DMS79 (cell line): ENCODE measurements around the gene GRXCR1.

Experiments
- DNase-seq: peaks from one replicate; lab custom pipeline; 2025; lab: John Stamatoyannopoulos, UW

GRXCR1 gene

GRCh38 chr4:42892413-42892812 is at the start of gene GRXCR1:
Gene GRXCR1 (plus strand): TSS chr4:42892713. CDS start chr4:42893267, 554 bp downstream.
- no peak for DNase-seq

DNA sequence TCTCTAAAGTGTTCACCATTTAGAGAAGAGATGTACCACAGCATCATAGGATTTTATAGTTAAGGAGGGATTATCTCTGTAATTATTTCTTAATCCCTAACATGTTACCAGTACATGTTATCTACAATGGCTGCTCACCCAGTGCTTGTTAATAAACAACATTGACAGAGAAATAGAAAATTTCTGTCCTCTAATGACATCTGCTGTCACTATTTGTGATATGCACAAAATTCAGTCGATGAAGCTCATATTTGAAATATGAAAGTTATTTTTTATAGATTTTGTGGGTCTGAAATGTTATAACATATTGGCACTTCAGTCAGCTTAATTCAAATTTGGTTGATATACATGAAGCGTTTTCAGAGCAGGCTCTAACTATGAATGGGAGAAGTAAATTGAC is 48.8 kb upstream of the GRXCR1 start:
- DNase-seq: no peak

GRCh38 chr4:42844422-42845070 is 48.0 kb upstream of the GRXCR1 start:
- no peak for DNase-seq

- no peak for DNase-seq
These were observed 46.9 kb upstream of the GRXCR1 start for GRCh38 chr4:42845586-42845985.

- no peak for DNase-seq
These were observed 36.7 kb upstream of the GRXCR1 start for GRCh38 chr4:42855779-42856178.

GRCh38 chr4:42865572-42866189 is 26.8 kb upstream of the GRXCR1 start:
- DNase-seq: no peak

GRCh38 chr4:42871261-42871660 is 21.3 kb upstream of the GRXCR1 start:
- DNase-seq: no peak

GRCh38 chr4:42871671-42872290 is 20.7 kb upstream of the GRXCR1 start:
- no peak for DNase-seq

DNA sequence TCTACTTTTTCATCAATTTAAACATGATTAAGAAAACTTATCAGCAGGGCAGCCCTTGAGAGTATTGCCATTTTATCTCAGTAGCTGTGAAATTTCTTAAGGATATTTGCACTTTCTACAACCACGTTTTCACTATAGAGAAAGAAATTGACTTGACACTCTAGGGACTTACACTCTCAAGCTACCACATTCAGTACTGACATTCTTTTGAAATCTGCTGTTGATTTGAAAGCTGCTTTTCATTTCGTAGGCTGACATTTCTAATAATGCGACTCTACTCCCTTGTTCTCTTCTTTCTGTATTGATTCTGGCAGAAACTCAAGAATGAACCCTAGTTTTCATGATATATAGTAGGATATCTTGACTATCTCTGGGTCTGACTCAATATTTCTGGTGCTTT is 13.7 kb upstream of the GRXCR1 start:
- no peak for DNase-seq

- no peak for DNase-seq
These were observed 11.3 kb upstream of the GRXCR1 start for GRCh38 chr4:42881253-42881652.

- no peak for DNase-seq
These were observed 869 bp upstream of the GRXCR1 start for GRCh38 chr4:42891644-42892043.

DNA sequence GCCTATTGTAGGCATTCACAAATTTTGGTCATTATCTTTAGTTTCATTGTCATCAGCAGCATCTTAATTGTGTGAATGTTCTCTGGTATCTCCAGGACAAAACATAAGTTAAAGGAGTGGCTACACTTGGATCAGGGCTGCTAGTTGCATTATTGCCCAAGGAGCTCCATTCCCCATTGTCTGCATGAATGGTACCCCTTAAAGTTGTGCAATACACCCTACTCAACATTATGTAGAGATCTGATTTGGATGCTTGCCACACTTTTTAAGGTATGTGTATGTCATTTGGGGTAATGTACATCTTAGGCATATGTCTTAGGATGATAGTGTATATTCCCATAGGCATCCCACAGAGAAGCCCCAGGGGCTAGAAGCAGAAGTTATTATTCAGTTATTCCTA is 2.9 kb downstream of the GRXCR1 start:
- DNase-seq: no peak

DNA sequence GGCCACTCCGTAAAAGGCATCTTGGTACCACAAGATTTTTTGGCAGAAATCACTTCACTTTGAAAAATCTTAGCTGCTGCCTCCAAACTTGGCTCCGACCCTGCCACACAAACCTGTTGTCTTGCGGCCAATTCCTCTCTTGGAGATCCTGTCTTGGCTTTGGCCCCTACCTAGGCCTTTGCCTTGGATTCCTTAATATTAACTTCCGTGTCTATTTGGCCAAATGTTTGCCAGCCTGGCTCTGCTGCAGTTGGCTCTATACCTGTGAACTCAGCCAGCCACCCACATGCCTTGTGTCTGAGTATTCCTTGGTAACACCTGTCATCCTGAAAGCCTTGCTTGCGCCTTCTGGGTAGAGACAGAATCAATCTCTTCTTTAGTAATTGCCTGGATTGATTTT is 12.5 kb downstream of the GRXCR1 start:
- DNase-seq: no peak

- no peak for DNase-seq
These were observed 13.1 kb downstream of the GRXCR1 start for GRCh38 chr4:42905591-42905990.

DNA sequence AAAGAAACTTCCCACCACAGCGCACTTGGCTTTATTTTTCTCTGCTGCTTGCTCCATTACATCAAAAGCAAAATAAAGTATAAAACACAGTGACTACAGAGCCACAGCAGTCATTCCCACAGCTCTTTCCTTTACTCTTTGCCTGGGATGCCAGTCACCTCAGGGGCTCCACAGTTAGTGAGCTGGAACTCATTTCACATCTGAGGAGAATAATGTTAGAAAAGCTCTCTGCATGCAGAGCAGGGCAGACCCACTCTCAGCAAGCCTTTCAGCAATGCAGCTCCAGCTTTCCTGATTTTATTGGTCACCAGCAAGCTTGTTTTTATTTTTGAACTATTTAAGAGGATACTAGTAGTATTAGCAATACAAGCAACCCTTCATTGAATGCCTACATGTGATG is 13.8 kb downstream of the GRXCR1 start:
- no peak for DNase-seq

DNA sequence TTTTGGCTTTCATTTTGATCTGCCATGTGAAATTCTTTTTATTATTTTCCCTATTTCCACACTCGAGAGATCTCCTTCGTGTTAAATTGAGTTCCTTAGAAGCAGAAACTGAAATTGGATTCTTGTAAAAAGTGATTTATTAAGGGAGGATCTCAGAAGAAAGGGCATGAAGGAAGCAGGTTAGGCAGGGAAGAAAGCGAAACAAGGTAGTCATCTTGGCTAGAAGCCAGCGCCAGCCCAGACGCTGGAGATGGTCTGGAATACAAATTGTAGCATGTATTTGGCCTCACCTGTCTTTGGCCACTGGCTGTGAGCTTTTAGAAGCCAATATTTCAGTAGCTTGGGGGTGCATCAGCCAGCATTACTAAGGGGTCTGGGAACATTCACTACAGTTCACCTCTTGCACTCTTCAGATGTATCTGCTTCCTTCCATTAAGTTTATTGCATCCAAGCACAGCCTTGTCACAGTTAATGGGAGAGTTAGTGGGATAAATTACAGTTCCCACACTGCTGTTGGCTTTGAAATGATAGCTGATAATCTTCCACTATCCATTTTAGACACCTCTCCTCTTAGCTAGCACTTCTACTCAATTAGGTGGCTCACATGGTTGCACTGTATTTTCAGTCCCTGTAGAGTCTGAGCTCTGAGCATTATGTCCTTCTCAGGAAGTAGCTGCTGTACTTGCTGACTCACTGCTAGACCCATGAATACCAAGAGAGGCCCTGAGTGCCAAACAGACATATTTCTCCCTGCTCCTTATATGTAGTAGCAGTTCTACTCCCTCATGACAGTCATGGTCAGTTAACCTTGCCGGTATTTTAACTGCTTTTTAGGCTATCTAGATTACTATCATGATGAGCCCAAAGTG is 14.6 kb downstream of the GRXCR1 start:
- DNase-seq: no peak

- no peak for DNase-seq
These were observed 17.9 kb downstream of the GRXCR1 start for GRCh38 chr4:42910459-42910858.

- no peak for DNase-seq
These were observed 22.4 kb downstream of the GRXCR1 start for GRCh38 chr4:42914937-42915336.

GRCh38 chr4:42915484-42915883 is 23.0 kb downstream of the GRXCR1 start:
- DNase-seq: no peak

GRCh38 chr4:42917296-42917695 is 24.8 kb downstream of the GRXCR1 start:
- no peak for DNase-seq

- no peak for DNase-seq
These were observed 30.9 kb downstream of the GRXCR1 start for GRCh38 chr4:42923431-42923830.

DNA sequence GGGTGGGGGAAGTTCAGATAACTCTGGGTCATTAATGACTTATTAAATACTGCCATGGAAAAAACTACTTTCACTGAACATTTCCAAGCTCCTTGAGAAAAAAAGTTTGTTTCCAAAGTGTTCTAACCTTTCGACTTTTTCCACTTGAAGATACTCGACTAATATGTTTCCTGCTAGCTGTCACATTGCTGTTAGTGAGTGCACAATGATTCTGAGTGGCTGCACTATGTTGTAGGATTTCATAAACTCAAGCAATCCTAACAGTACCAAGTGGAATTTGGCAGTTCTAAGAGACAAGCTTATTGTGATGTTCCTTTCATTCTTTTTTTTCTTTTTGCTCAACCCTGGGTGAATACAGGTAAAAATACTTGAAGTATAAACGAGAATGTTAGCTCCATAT is 33.4 kb downstream of the GRXCR1 start:
- DNase-seq: no peak

DNA sequence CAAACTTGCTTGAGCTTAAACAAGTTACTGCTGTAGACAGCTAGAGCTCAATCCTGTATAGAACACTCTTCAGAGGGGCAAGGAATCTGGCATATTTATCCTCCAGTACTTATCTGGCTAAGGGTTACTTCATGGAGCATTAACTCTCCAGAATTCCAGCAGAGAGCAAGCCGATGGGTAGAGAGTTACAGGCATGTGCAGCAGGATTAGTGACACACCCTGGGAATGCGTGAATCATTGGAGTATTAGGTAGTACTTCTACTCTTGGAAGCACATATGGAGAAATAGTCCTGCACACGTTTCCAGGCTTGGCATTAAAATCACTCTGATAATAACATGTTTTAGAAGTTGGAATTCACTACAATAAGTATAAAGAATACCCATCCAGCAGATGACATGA is 35.4 kb downstream of the GRXCR1 start:
- no peak for DNase-seq
